Testis (tissue), 5 donors: ENCODE measurements around the gene AP2B1. TPM values are rescaled to one million over a fixed set of nuclear protein-coding genes. Genes with fewer than 3 reads are reported as not detected.

Source experiments
- DNase-seq: peaks from one replicate; pipeline ENCODE4 v3.0.0-alpha.2; 2019
- H3K27ac ChIP-seq, 2 donors: fragments of 200-600 bp; sonication (generic); one replicate each; pipeline ENCODE4 v1.5.1; 2019
- H3K27me3 ChIP-seq: fragments of 200-600 bp; sonication (generic); one replicate; pipeline ENCODE4 v1.5.1; 2019
- H3K36me3 ChIP-seq: fragments of 200-600 bp; sonication (generic); one replicate; pipeline ENCODE4 v1.5.1; 2017; ENCODE audit warnings: low read depth; ENCODE audit errors: missing control alignments
- H3K4me1 ChIP-seq: fragments of 200-600 bp; sonication (generic); one replicate; pipeline ENCODE4 v1.5.1; 2019
- H3K4me3 ChIP-seq, 2 donors: fragments of 200-600 bp; sonication (generic); one replicate each; pipeline ENCODE4 v1.5.1; 2017 to 2019
- H3K9me3 ChIP-seq: fragments of 200-600 bp; sonication (generic); one replicate; pipeline ENCODE4 v1.5.1; 2017
- POLR2A ChIP-seq: fragments of 450-650 bp; IDR thresholded peaks from one replicate; pipeline ENCODE4 v1.6.1; 2017; ENCODE audit warnings: antibody characterized with exemption, mild to moderate bottlenecking, moderate library complexity
- WGBS, 2 donors: methylation state at CpG; one replicate each; pipeline ENCODE4 v1.1.5; 2018; 5-methylcytosine and 5-hydroxymethylcytosine counted together
- intact Hi-C: fragments of 100-400 bp; cut with DNase I; formaldehyde crosslinking; loops from one replicate; pipeline ENCODE4 v1.15.1; 2023; ENCODE audit warnings: low total_unique reads
- long read RNA-seq, 2 donors: transcript quantifications; one replicate each; lab custom pipeline, GENCODE V29; 2026
- polyA plus RNA-seq: library from polyadenylated mRNA; stranded (reverse); fragments of 350-450 nt; fragmentation: Illumina TruSeq; extraction: RNeasy Lipid Tissue Mini Kit (QIAGEN cat#74804); gene quantifications from one replicate; pipeline ENCODE4 v1.2.3, GENCODE V29; 2014; ENCODE audit warnings: low read depth, low replicate concordance; ENCODE audit not compliant: insufficient read depth
- total RNA-seq, 2 donors: library from RNA; depleted of rRNA; stranded (reverse); fragments of >200 nt; gene quantifications; one replicate each; pipeline ENCODE4 v1.2.3, GENCODE V29; 2016
- TF ChIP-seq, protein P1 (sequence below), 3 experiments: fragments of 450-650 bp in 2 of 3; fragments of 200-600 bp in 1 of 3; sonication (generic) in 1 of 3; IDR thresholded peaks; one replicate each; pipeline ENCODE4 v1.5.1; 2016 to 2019; ENCODE audit warnings: antibody characterized with exemption in 3 of 3, mild to moderate bottlenecking in 2 of 3, moderate library complexity in 1 of 3

The AP2B1 gene
- total RNA-seq, result 100 to 1,000 TPM; 132 to 147 TPM
- polyA plus RNA-seq, result 310 TPM
- long read RNA-seq, donor 1, full-length matches to known transcripts, result 8 of 14 reads
- long read RNA-seq, donor 1, partial matches to known transcripts, result 6 of 14 reads
- long read RNA-seq, donor 1, other reads (novel, unspliced or antisense), result 0 of 14 reads
- long read RNA-seq, donor 2, full-length matches to known transcripts, result 5 of 60 reads
- long read RNA-seq, donor 2, partial matches to known transcripts, result 55 of 60 reads
- long read RNA-seq, donor 2, other reads (novel, unspliced or antisense), result 0 of 60 reads

DNA sequence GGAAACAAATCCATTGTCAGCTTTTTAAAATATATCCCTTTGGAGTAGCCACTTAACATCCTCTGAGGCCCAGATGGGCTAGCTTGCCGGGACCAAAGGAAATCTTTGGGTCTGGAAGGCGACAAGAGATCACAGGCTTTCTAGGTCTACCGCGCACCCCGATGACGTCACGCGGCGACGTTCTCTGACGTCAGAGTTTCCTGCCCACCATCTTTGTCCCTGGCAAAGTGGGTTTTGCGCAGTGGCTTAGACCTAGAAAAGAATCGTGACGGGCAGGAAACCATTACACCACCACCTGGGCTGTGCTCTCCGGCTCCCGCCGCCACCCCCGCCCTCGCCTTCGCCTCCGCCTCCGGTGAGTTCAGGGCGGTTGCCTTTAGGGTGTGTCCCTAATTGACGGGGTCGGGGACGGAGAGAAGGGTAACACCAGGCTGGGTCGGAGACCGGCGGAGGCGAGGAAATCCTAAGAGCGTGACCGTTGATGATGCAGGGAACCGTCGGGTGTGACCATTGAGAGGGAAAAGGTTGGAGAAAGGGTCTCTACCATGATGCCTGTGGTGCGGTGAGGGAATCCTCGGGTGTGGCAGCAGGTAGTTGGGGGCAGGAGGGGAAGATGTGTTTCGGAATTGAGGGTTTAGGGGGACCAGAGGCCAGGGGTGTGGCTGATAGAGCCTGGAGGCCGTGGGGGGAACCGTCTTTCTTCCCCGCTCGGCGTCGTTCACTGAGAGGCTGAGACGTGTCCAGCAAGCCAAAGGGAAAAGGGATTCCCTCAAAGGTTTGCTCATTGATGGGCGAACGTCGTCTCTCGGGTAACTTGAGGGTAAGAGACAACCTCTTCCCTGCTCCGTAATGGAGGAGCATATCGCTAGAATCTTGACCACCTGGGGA is at the start of gene AP2B1:
TSS of gene AP2B1 (plus strand) at position 249 of the 888 bp plus-strand sequence. CDS start 6,709 bp downstream, outside the sequence.
- peak; percentile 93 for DNase-seq
- Histone ChIP-seq H3K4me3 (peak within 1 kb of the TSS; percentile 95 to 97), H3K27me3 (no peaks in the 10 kb centered on the region), H3K9me3 (no peaks in the 10 kb centered on the region), H3K36me3 (no peaks in the 10 kb centered on the region), H3K4me1 (peaks cover 13% of the 10 kb centered on the region), H3K27ac (peak within 1 kb of the TSS; percentile 90 to 94)
- no peak for TF ChIP-seq POLR2A
- TF ChIP-seq, protein P1, sequence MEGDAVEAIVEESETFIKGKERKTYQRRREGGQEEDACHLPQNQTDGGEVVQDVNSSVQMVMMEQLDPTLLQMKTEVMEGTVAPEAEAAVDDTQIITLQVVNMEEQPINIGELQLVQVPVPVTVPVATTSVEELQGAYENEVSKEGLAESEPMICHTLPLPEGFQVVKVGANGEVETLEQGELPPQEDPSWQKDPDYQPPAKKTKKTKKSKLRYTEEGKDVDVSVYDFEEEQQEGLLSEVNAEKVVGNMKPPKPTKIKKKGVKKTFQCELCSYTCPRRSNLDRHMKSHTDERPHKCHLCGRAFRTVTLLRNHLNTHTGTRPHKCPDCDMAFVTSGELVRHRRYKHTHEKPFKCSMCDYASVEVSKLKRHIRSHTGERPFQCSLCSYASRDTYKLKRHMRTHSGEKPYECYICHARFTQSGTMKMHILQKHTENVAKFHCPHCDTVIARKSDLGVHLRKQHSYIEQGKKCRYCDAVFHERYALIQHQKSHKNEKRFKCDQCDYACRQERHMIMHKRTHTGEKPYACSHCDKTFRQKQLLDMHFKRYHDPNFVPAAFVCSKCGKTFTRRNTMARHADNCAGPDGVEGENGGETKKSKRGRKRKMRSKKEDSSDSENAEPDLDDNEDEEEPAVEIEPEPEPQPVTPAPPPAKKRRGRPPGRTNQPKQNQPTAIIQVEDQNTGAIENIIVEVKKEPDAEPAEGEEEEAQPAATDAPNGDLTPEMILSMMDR (IDR thresholded peaks at IDR 0.05), result peak in 2 of 3 experiments; percentile 27 to 31
- WGBS, 2 donors, result 0% methylated on average over 33 to 50 of the region's 50 CpGs
- intact Hi-C loops, result no loop called here

DNA sequence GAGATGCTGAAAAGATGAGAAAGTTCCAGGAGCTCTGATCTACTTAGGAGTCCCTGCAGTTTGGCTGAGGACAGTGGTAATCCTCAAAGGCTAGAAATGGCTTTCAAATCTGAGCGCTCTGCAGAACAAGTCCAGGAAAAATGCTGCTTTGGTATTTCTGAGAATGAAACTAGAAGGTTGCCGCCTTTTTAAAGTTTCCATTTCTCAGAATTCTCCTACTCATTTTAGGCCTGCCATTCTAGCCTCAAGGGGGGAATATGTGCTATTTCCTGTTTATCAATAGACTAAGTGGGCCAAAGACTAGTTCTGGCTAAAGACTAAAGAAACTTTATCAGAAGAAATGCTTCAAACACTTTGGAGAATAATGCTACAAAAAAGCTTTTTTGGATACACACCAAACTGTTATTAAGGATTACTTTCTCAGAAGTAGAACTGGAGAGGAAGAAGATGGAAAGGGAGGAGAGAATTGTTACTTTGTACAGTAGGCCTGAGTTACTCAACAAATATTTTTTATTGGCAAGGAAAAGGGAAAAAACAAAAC is 49.5 kb upstream of the AP2B1 start, which contains the start of gene SLFN12L:
TSS of gene SLFN12L (minus strand) at position 78 of the 541 bp plus-strand sequence. CDS start 15,314 bp downstream, outside the sequence.
- DNase-seq, result no peak
- Histone ChIP-seq H3K4me3 (no peak within 1 kb of the TSS), H3K4me1 (peaks cover 18% of the 10 kb centered on the region), H3K9me3 (no peaks in the 10 kb centered on the region), H3K27me3 (no peaks in the 10 kb centered on the region), H3K36me3 (no peaks in the 10 kb centered on the region), H3K27ac (peak within 1 kb of the TSS in 1 of 2 donors; percentile 60)
- intact Hi-C loops, result no loop called here
- WGBS, 2 donors, result 61 to 63% methylated on average over 2 of the region's 2 CpGs
- TF ChIP-seq POLR2A, result no peak
- TF ChIP-seq, protein P1 (IDR thresholded peaks at IDR 0.05), result no peak

DNA sequence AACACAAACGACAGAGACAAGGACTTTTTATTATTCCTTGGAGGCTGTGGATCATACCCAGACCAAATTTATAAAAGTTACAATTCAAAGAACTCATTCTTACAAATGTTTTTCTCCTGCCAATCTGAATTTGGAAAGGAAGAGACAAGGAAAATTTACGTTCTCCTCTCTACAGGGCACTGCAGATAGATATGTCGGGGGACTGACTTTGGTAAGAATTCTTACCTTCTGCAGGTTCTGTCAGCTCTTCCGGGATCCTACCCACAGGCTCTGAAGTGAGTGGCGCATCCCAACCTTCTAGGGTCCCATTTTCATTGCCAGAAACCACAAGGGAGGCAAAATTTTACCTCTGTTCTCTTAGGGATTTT is 47.5 kb upstream of the AP2B1 start:
- Histone ChIP-seq H3K36me3 (no peaks in the 10 kb centered on the region), H3K4me1 (peaks cover 18% of the 10 kb centered on the region), H3K9me3 (no peaks in the 10 kb centered on the region), H3K27ac (no peak overlapping the region), H3K4me3 (no peak overlapping the region), H3K27me3 (no peaks in the 10 kb centered on the region)
- TF ChIP-seq, protein P1 (IDR thresholded peaks at IDR 0.05), result no peak
- no peak for TF ChIP-seq POLR2A
- WGBS, 2 donors, result 32 to 34% methylated on average over 5 of the region's 5 CpGs
- intact Hi-C loops, result no loop called here
- no peak for DNase-seq

DNA sequence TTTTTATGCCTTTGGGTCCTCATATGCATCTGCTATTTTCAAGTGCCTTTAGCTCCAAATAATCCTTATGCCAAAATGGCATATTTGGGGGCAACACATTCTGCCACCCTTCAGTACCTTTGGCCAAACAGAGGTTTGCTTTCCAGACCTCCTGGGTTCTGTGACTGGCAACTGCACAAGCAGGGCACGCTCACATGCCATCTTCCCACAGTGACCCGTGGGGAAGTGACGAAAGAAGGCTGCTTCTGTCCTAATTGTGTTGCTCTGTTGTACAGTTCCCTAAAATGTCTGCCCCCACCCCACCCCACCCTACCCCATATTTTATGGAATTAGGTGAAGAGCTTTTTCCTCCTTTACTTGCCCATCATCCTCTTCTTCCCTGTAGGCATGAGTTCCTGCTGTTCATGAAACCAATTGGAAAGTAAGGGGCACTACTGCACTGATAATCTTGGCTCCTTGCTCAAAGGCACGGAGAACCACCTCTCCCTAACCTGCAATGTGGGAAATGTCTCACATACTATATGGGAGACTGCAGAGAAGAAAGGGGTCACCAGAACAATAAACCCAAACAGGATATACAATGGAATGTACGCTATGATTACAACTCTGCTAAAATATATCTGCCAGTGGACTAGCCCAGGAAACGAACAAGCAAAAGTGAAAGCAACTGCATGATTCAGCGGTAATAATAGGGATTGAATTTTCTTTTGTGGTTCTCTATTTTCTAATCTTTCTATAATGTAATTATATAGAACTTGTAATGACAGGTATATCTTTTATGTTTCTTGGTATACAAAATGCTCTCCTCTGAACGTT is 46.3 kb upstream of the AP2B1 start:
- intact Hi-C loops, result no loop called here
- peak; percentile 36 for DNase-seq
- Histone ChIP-seq H3K27ac (peak overlapping the region; percentile 39), H3K4me3 (peak overlapping the region in 1 of 2 donors; percentile 24), H3K27me3 (no peaks in the 10 kb centered on the region), H3K4me1 (peaks cover 18% of the 10 kb centered on the region), H3K9me3 (no peaks in the 10 kb centered on the region), H3K36me3 (no peaks in the 10 kb centered on the region)
- no peak for TF ChIP-seq POLR2A
- 60 to 70% methylated on average over 8 of the region's 8 CpGs for WGBS, 2 donors
